Measurements from ENCODE around the gene PLD3.

Gene PLD3

DNA sequence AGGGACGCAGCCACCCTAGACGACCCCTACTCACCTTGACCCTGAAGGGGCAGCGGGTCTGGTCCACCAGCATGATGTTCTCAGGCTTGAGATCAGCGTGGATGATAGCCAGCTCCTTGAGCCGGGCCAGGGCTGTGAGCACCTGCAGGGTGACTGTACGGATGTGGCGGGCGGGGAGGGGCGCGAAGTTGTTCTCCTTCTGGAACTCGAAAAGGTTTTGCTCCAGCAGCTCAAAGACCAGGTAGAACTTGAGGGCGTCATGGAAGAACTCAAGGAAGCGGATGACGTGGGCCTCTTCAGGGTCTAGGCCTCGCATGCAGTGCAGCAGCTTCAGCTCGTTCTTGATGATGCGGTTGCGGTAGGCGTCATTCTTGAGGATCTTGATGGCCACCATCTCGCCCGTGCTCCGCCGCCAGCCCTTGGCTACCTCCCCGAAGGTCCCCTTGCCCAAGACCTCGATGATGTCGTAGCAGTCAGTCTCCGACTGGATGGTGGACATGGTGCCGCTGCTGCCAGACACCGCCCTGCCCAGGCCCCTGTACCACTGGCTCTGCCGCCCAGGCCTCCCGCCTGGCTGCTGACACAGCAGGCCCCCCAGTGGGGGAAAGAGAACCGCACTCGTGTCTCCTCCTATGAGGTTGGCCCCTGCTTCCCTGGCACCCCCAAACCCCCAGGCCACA is 41.0 kb downstream of the PLD3 start:
- ChIA-PET CTCF (no interaction called here), POLR2A (no interaction called here)
- DNase-seq (ENCODE audit: extremely low spot score) = no peak
- TF ChIP-seq FOXA1 (IDR thresholded peaks at IDR 0.05) = no peak
- no peak for TF ChIP-seq TARDBP (IDR thresholded peaks at IDR 0.05)
- no peak for TF ChIP-seq HDGF (IDR thresholded peaks at IDR 0.05; ENCODE audit: borderline replicate concordance)
- no peak for TF ChIP-seq LEF1 (IDR thresholded peaks at IDR 0.05; ENCODE audit: borderline replicate concordance)
- no peak for TF ChIP-seq BHLHE40 (IDR thresholded peaks at IDR 0.05; ENCODE audit: borderline replicate concordance)
- no peak for TF ChIP-seq ARNT (IDR thresholded peaks at IDR 0.05)
- TF ChIP-seq, protein P1, sequence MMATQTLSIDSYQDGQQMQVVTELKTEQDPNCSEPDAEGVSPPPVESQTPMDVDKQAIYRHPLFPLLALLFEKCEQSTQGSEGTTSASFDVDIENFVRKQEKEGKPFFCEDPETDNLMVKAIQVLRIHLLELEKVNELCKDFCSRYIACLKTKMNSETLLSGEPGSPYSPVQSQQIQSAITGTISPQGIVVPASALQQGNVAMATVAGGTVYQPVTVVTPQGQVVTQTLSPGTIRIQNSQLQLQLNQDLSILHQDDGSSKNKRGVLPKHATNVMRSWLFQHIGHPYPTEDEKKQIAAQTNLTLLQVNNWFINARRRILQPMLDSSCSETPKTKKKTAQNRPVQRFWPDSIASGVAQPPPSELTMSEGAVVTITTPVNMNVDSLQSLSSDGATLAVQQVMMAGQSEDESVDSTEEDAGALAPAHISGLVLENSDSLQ (IDR thresholded peaks at IDR 0.05) = no peak
- no peak for TF ChIP-seq SUZ12 (IDR thresholded peaks at IDR 0.05)
- no peak for TF ChIP-seq SP1 (IDR thresholded peaks at IDR 0.05)
- TF ChIP-seq CTBP1 (IDR thresholded peaks at IDR 0.05; ENCODE audit: borderline replicate concordance) = no peak
- no peak for TF ChIP-seq FOXK2 (IDR thresholded peaks at IDR 0.05)

DNA sequence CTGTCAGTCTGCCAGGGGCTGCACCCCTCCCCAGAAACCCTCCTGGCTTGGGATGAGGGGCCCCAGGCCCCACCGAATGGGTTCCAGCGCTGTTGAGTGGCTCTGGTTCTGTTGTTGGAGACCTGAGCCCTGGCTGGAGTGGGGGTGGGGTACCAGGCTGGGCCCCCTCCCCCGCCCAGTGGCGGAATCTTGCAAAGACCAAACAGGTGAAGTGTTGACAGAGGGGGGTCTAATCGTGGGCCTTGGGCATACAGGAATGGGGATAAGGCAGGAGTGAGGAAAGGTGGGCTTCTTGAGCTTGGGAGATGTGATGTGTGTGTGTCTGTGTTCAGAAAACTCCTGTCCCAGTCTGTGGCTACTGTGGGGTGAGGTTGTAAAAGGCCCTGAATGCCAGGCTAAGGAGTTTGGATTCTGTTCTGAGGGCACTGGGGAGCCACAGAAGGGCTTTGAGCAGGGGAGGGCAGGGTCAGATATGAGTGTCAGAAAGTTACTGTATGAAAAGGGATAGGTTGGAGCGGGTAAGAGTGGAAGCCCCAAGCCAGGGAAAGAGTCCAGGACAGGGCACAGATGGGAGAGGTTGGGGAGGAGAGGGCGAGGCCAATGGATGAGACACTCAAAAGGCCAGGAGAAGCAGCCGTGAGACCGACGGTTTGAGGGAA is 41.7 kb downstream of the PLD3 start, which contains the start of gene HIPK4:
TSS of gene HIPK4 (minus strand) at position 98 of the 659 bp plus-strand sequence. CDS start 279 bp downstream, outside the sequence.
- TF ChIP-seq HDGF (IDR thresholded peaks at IDR 0.05; ENCODE audit: borderline replicate concordance) = no peak
- no peak for TF ChIP-seq SP1 (IDR thresholded peaks at IDR 0.05)
- TF ChIP-seq BHLHE40 (IDR thresholded peaks at IDR 0.05; ENCODE audit: borderline replicate concordance) = no peak
- TF ChIP-seq FOXM1 (IDR thresholded peaks at IDR 0.05; ENCODE audit: borderline replicate concordance) = no peak
- TF ChIP-seq, protein P1 (IDR thresholded peaks at IDR 0.05) = no peak
- no peak for TF ChIP-seq ZNF384 (IDR thresholded peaks at IDR 0.05)
- TF ChIP-seq TARDBP (IDR thresholded peaks at IDR 0.05) = no peak
- TF ChIP-seq FOXA1 (IDR thresholded peaks at IDR 0.05) = no peak
- no peak for TF ChIP-seq FOXK2 (IDR thresholded peaks at IDR 0.05)
- TF ChIP-seq NFRKB (IDR thresholded peaks at IDR 0.05) = no peak
- no peak for TF ChIP-seq ARNT (IDR thresholded peaks at IDR 0.05)
- TF ChIP-seq CTBP1 (IDR thresholded peaks at IDR 0.05; ENCODE audit: borderline replicate concordance) = no peak
- TF ChIP-seq ELF4 (IDR thresholded peaks at IDR 0.05) = no peak
- TF ChIP-seq L3MBTL2 (conservative IDR thresholded peaks at IDR 0.05) = no peak
- TF ChIP-seq LEF1 (IDR thresholded peaks at IDR 0.05; ENCODE audit: borderline replicate concordance) = no peak
- TF ChIP-seq SUZ12 (IDR thresholded peaks at IDR 0.05) = no peak
- POLR2A ChIA-PET = no interaction called here
- no peak for DNase-seq (ENCODE audit: extremely low spot score)
- CTCF ChIA-PET = no interaction called here

DNA sequence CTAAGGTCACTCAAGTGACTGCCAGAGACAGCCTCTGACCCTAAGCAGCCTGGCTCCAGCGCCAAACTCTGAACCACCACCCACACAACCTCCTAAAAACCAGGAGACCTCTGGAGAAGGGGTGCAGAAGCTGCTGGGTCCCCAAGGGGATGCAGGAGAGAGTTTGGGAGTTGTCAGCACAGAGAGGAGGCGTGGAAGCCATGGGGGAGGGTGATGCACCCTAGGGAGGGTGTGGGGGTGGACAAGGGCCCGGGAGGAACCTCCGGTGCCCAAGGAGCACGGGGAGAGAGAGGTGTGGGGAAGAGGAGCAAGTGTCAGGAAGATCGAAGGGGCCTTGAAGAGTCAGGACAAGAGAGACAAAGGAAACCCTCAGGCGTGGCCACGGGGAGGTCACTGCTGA is 43.6 kb downstream of the PLD3 start:
- TF ChIP-seq FOXK2 (IDR thresholded peaks at IDR 0.05) (no peak), BHLHE40 (IDR thresholded peaks at IDR 0.05; ENCODE audit: borderline replicate concordance) (no peak)
- CTCF ChIA-PET = no interaction called here
- no peak for DNase-seq (ENCODE audit: extremely low spot score)
- POLR2A ChIA-PET = no interaction called here

DNA sequence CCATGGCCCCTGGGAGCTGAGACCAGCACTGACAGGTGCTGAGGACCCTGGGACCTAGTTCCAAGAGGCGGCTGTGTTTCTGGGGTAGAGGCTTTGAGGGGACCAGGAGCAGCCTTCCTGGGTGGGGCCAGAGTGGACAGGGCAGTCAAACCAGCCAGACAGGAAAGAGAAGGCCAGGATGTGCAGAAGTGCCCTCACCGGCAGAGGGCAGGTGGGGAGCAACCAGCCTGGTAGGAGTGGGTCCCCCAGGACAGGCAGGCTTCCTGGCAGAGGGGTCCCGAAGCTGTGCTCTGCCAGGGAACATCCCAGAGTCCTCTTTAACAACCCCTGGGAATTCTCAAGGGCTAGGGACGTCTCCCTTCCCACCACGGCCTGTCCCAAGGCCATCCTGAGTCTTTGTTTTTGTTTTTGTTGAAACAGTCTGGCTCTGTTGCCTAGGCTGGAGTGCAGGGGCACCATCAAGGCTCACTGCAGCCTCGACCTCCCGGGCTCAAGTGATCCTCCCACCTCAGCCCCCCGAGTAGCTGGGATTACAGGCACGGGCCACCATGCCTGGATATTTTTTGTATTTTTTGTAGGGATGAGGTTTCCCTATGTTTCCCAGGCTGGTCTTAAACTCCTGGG is 44.5 kb downstream of the PLD3 start:
- TF ChIP-seq BHLHE40 (IDR thresholded peaks at IDR 0.05; ENCODE audit: borderline replicate concordance) = no peak
- TF ChIP-seq L3MBTL2 (conservative IDR thresholded peaks at IDR 0.05) = no peak
- no peak for TF ChIP-seq ZNF384 (IDR thresholded peaks at IDR 0.05)
- TF ChIP-seq, protein P1 (IDR thresholded peaks at IDR 0.05) = no peak
- no peak for TF ChIP-seq LEF1 (IDR thresholded peaks at IDR 0.05; ENCODE audit: borderline replicate concordance)
- no peak for TF ChIP-seq NFRKB (IDR thresholded peaks at IDR 0.05)
- TF ChIP-seq HDGF (IDR thresholded peaks at IDR 0.05; ENCODE audit: borderline replicate concordance) = no peak
- no peak for TF ChIP-seq FOXA1 (IDR thresholded peaks at IDR 0.05)
- no peak for TF ChIP-seq FOXK2 (IDR thresholded peaks at IDR 0.05)
- no peak for DNase-seq (ENCODE audit: extremely low spot score)
- ChIA-PET POLR2A (no interaction called here), CTCF (no interaction called here)

DNA sequence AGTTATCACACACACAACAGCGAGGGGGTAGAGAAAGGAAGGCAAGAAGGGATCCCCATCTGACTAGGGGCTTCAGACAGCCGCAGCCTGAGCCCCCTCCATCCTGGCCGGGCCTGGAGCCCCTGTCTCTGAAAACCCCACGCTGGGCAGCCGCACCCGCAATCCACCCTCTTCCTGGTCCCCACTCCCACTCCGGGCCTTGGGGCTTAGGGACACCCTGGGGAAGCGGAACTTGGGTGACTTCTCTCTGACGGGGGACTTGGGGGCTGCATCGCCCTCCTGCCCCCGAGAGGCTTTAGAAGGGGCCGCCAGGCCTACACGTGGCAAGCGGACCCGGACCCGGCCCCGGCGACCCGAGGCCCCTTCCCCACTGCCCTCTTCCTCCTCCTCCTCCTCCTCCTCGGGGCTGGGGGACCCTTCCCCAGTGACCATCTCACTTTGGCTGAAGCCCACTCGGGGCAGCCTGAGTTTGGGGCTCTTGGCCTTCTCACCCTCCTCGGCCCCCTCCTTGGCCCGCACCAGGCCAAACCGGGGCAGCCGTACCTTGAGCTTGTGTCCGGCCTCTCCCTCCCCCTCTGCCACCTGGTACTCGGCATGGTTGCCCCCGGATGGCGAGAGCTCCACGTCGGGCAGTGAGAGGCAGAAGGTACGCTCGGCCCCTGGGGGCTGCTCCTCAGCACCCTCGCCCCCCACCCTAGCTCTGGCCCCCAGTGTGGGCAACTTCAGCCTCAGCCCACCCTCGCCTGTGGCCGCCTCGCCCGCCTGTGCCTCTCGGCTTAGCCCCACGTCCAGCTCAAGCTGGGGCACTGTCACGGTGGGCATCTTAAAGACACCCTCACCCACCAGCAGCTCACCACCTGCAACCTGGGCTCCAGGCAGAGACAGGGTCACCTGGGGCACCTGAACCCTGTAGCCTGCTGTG is 45.7 kb downstream of the PLD3 start:
- CTCF ChIA-PET = no interaction called here
- no peak for DNase-seq (ENCODE audit: extremely low spot score)
- TF ChIP-seq LEF1 (IDR thresholded peaks at IDR 0.05; ENCODE audit: borderline replicate concordance) (no peak), HDGF (IDR thresholded peaks at IDR 0.05; ENCODE audit: borderline replicate concordance) (no peak), FOXA1 (IDR thresholded peaks at IDR 0.05) (no peak), L3MBTL2 (conservative IDR thresholded peaks at IDR 0.05) (no peak), FOXM1 (IDR thresholded peaks at IDR 0.05; ENCODE audit: borderline replicate concordance) (no peak), ZNF384 (IDR thresholded peaks at IDR 0.05) (no peak), SUZ12 (IDR thresholded peaks at IDR 0.05) (no peak), ARNT (IDR thresholded peaks at IDR 0.05) (no peak), SP1 (IDR thresholded peaks at IDR 0.05) (no peak), CTBP1 (IDR thresholded peaks at IDR 0.05; ENCODE audit: borderline replicate concordance) (no peak), FOXK2 (IDR thresholded peaks at IDR 0.05) (no peak), NFRKB (IDR thresholded peaks at IDR 0.05) (no peak), TARDBP (IDR thresholded peaks at IDR 0.05) (no peak), BHLHE40 (IDR thresholded peaks at IDR 0.05; ENCODE audit: borderline replicate concordance) (no peak), ELF4 (IDR thresholded peaks at IDR 0.05) (no peak)
- POLR2A ChIA-PET = no interaction called here
